Dendritic cell treated with granulocyte-macrophage colony-stimulating factor and Interleukin-4, amounts not matched to agents 40 ng/mL and 50 ng/mL, for 4 days (primary cell): ENCODE results near the gene MT1E.

Experiments used
- H3K27ac Mint-ChIP-seq: one replicate; pipeline ENCODE4 v1.8.0; 2022; ENCODE audit warnings: mild to moderate bottlenecking, mixed read lengths
- H3K27me3 Mint-ChIP-seq: one replicate; pipeline ENCODE4 v1.8.0; 2022; ENCODE audit warnings: mild to moderate bottlenecking, mixed read lengths
- H3K36me3 Mint-ChIP-seq: one replicate; pipeline ENCODE4 v1.8.0; 2022; ENCODE audit warnings: low read depth, mixed read lengths
- H3K4me1 Mint-ChIP-seq: one replicate; pipeline ENCODE4 v1.8.0; 2022; ENCODE audit warnings: low read depth, mixed read lengths
- H3K4me3 Mint-ChIP-seq: one replicate; pipeline ENCODE4 v1.8.0; 2022; ENCODE audit warnings: mild to moderate bottlenecking, moderate library complexity, mixed read lengths
- H3K9me3 Mint-ChIP-seq: one replicate; pipeline ENCODE4 v1.8.0; 2022; ENCODE audit warnings: mixed read lengths
- intact Hi-C: fragments of 100-400 bp; cut with micrococcal nuclease; formaldehyde crosslinking; loops from one replicate; pipeline ENCODE4 v1.15.0; 2022

Gene MT1E

GRCh38 chr16:56626685-56627084 is 1.1 kb downstream of the MT1E start:
- H3K27me3 Mint-ChIP-seq = peaks cover 82% of the 10 kb centered on the region
- H3K4me3 Mint-ChIP-seq = no peak overlapping the region
- H3K9me3 Mint-ChIP-seq = no peaks in the 10 kb centered on the region
- no peak overlapping the region for H3K27ac Mint-ChIP-seq
- peaks cover 22% of the 10 kb centered on the region for H3K4me1 Mint-ChIP-seq
- intact Hi-C loops = no loop called here
- no peaks in the 10 kb centered on the region for H3K36me3 Mint-ChIP-seq

GRCh38 chr16:56628486-56629350 is 3.1 kb downstream of the MT1E start:
- intact Hi-C loops = no loop called here
- Mint-ChIP-seq H3K27me3 (peaks cover 89% of the 10 kb centered on the region), H3K4me1 (peaks cover 35% of the 10 kb centered on the region), H3K4me3 (no peak overlapping the region), H3K9me3 (no peaks in the 10 kb centered on the region), H3K27ac (no peak overlapping the region), H3K36me3 (no peaks in the 10 kb centered on the region)

- H3K9me3 Mint-ChIP-seq = no peaks in the 10 kb centered on the region
- intact Hi-C loops = no loop called here
- H3K36me3 Mint-ChIP-seq = no peaks in the 10 kb centered on the region
- H3K4me1 Mint-ChIP-seq = peaks cover 34% of the 10 kb centered on the region
- peaks cover 92% of the 10 kb centered on the region for H3K27me3 Mint-ChIP-seq
- no peak overlapping the region for H3K4me3 Mint-ChIP-seq
- no peak overlapping the region for H3K27ac Mint-ChIP-seq
Measured at GRCh38 chr16:56629531-56629930, 4.0 kb downstream of the MT1E start.

- intact Hi-C loops = no loop called here
- H3K27ac Mint-ChIP-seq = no peak overlapping the region
- peaks cover 92% of the 10 kb centered on the region for H3K27me3 Mint-ChIP-seq
- no peaks in the 10 kb centered on the region for H3K9me3 Mint-ChIP-seq
- no peaks in the 10 kb centered on the region for H3K36me3 Mint-ChIP-seq
- peaks cover 34% of the 10 kb centered on the region for H3K4me1 Mint-ChIP-seq
- H3K4me3 Mint-ChIP-seq = no peak overlapping the region
Measured at GRCh38 chr16:56630134-56630533, 4.6 kb downstream of the MT1E start.

GRCh38 chr16:56631197-56631596 is 5.6 kb downstream of the MT1E start:
- peaks cover 25% of the 10 kb centered on the region for H3K4me1 Mint-ChIP-seq
- no peaks in the 10 kb centered on the region for H3K36me3 Mint-ChIP-seq
- peaks cover 91% of the 10 kb centered on the region for H3K27me3 Mint-ChIP-seq
- H3K27ac Mint-ChIP-seq = no peak overlapping the region
- intact Hi-C loops = no loop called here
- no peaks in the 10 kb centered on the region for H3K9me3 Mint-ChIP-seq
- no peak overlapping the region for H3K4me3 Mint-ChIP-seq

- Mint-ChIP-seq H3K4me1 (peaks cover 22% of the 10 kb centered on the region), H3K27me3 (peaks cover 91% of the 10 kb centered on the region), H3K27ac (no peak overlapping the region), H3K9me3 (no peaks in the 10 kb centered on the region), H3K4me3 (peak overlapping the region; percentile 69), H3K36me3 (no peaks in the 10 kb centered on the region)
- intact Hi-C loops = no loop called here
Measured at GRCh38 chr16:56631832-56632155, 6.2 kb downstream of the MT1E start.

GRCh38 chr16:56632156-56632847 is 6.7 kb downstream of the MT1E start, which contains the start of gene MT1M:
MT1M (plus strand) TSS chr16:56632659; CDS start chr16:56632732, 73 bp downstream.
- Mint-ChIP-seq H3K9me3 (no peaks in the 10 kb centered on the region), H3K36me3 (no peaks in the 10 kb centered on the region), H3K4me3 (peak within 1 kb of the TSS; percentile 69), H3K27me3 (peaks cover 91% of the 10 kb centered on the region), H3K27ac (no peak within 1 kb of the TSS), H3K4me1 (peaks cover 22% of the 10 kb centered on the region)
- intact Hi-C loops = no loop called here

GRCh38 chr16:56632848-56633365 is 7.3 kb downstream of the MT1E start:
- Mint-ChIP-seq H3K4me3 (peak overlapping the region; percentile 69), H3K9me3 (no peaks in the 10 kb centered on the region), H3K36me3 (no peaks in the 10 kb centered on the region), H3K27me3 (peaks cover 94% of the 10 kb centered on the region), H3K4me1 (peaks cover 26% of the 10 kb centered on the region), H3K27ac (no peak overlapping the region)
- intact Hi-C loops = no loop called here

- Mint-ChIP-seq H3K27ac (no peak overlapping the region), H3K27me3 (peaks cover 96% of the 10 kb centered on the region), H3K36me3 (no peaks in the 10 kb centered on the region), H3K9me3 (no peaks in the 10 kb centered on the region), H3K4me3 (no peak overlapping the region), H3K4me1 (peaks cover 33% of the 10 kb centered on the region)
- intact Hi-C loops = no loop called here
Measured at GRCh38 chr16:56633535-56633934, 8.0 kb downstream of the MT1E start.

GRCh38 chr16:56634715-56635440 is 9.3 kb downstream of the MT1E start:
- Mint-ChIP-seq H3K4me1 (peaks cover 36% of the 10 kb centered on the region), H3K9me3 (no peaks in the 10 kb centered on the region), H3K27ac (no peak overlapping the region), H3K27me3 (peaks cover 97% of the 10 kb centered on the region), H3K36me3 (no peaks in the 10 kb centered on the region), H3K4me3 (no peak overlapping the region)
- intact Hi-C loops = no loop called here

- H3K27me3 Mint-ChIP-seq = peaks cover 98% of the 10 kb centered on the region
Measured at GRCh38 chr16:56635441-56635967, 9.9 kb downstream of the MT1E start.

GRCh38 chr16:56636616-56637413 is 11.2 kb downstream of the MT1E start:
- intact Hi-C loops = no loop called here
- Mint-ChIP-seq H3K27ac (no peak overlapping the region), H3K4me3 (no peak overlapping the region), H3K36me3 (no peaks in the 10 kb centered on the region), H3K9me3 (no peaks in the 10 kb centered on the region), H3K27me3 (peaks cover 95% of the 10 kb centered on the region), H3K4me1 (peaks cover 33% of the 10 kb centered on the region)

More at GRCh38 chr16:56635441-56635967, 9.9 kb downstream of the MT1E start:
- Mint-ChIP-seq H3K4me3 (no peak overlapping the region), H3K36me3 (no peaks in the 10 kb centered on the region), H3K27ac (no peak overlapping the region), H3K4me1 (peaks cover 36% of the 10 kb centered on the region), H3K9me3 (no peaks in the 10 kb centered on the region)
- intact Hi-C loops = no loop called here
